GM12875 (cell line): Measurements from ENCODE around the gene CYBA.

Experiments used
- H3K4me3 ChIP-seq: one replicate; pipeline ENCODE4 v1.5.1; 2011; ENCODE audit warnings: low read depth, low read length, control low read depth
- TF ChIP-seq, protein P1 (sequence below): IDR thresholded peaks from 2 replicates; pipeline ENCODE4 v1.5.1; 2011; ENCODE audit warnings: low read depth, mild to moderate bottlenecking, control low read depth, inconsistent platforms, low read length, moderate library complexity, borderline replicate concordance; ENCODE audit not compliant: insufficient read depth

Gene CYBA

GRCh38 chr16:88696441-88696840, 45.6 kb upstream of the CYBA start:
- TF ChIP-seq, protein P1, sequence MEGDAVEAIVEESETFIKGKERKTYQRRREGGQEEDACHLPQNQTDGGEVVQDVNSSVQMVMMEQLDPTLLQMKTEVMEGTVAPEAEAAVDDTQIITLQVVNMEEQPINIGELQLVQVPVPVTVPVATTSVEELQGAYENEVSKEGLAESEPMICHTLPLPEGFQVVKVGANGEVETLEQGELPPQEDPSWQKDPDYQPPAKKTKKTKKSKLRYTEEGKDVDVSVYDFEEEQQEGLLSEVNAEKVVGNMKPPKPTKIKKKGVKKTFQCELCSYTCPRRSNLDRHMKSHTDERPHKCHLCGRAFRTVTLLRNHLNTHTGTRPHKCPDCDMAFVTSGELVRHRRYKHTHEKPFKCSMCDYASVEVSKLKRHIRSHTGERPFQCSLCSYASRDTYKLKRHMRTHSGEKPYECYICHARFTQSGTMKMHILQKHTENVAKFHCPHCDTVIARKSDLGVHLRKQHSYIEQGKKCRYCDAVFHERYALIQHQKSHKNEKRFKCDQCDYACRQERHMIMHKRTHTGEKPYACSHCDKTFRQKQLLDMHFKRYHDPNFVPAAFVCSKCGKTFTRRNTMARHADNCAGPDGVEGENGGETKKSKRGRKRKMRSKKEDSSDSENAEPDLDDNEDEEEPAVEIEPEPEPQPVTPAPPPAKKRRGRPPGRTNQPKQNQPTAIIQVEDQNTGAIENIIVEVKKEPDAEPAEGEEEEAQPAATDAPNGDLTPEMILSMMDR = no peak
- no peak overlapping the region for H3K4me3 ChIP-seq

DNA sequence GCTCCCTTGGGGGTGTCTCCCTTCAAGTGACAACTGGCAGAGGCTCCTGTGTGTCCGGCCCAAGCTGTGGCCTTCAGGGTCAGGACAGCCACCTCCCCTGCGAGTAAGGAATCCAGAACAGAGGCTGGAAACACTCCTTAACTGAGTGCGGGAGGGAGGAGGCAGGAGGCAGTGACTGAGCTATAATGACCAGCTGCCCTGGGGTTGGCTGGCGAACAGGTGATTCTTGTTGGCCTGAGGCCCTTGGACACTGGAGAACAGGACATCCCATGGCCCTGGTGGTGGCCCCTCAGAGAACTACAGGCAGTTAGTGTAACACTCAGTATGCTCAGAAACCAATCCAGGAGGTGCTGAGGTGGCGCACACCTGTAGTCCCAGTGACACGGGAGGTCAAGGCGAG, 44.9 kb upstream of the CYBA start:
- no peak overlapping the region for H3K4me3 ChIP-seq

DNA sequence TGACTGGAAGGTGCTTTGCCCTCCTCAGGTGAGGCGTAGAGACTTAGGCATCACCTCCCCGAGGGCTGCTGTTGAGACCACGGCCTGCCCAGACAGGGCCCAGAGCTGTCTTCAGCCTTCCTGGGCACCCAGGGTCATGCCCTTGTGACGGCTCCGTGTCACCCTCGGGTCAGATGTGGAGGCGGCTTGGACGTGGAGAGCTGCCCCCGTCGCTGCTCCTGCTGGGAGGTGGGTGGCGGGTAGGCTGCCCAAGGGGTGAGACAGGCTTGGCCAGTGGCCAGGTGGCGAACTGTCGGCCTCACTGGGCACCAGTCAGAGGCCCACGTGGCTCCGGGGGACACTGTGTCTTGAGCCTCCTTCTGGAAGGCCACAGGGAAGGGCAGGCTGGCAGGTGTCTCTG, 44.4 kb upstream of the CYBA start:
- no peak overlapping the region for H3K4me3 ChIP-seq
- TF ChIP-seq, protein P1 = no peak

More for the DNA sequence above, 44.9 kb upstream of the CYBA start:
- TF ChIP-seq, protein P1 = no peak

DNA sequence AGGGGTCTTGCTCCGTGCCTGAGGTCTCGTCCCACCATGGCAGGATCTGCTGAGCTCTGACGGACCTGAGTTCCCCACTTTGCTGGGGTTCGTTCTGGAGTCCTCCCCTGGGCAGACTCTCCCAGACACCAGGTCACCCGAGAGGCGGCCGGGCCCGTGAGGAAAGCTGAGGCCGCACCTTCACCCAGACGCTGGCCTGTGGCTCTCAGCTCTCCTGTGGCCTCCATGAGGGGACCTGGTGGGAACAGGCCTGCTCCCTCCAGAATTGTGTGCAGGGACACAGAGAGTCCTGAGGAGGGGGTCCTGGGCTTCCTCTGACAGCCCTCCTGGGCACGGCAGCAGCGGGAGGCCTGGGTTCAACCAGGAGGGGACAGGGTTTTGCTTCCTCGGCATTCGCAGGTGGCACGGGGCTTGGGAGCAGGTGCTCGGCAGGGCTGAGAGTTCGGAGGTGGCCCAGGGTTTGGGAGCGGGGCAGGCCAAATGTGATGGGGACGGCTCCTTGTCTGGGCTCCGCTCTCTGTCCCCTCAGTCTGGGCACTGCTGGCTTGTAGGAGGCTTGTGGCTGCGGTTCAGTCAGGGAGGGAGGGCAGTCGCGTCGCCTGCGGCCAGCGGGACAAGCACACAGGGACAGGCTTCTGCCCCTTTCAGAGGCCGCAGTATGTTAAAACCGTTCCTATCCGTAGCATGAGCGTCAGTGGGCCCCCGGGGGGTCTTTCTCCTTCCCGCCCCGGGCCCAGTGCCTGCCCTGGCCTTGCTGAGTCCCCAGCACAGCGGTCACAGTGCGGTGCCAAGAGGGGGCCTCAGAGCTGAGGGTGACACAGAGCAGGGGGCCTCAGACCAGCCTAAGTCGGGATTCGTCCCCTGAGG, 43.6 kb upstream of the CYBA start:
- TF ChIP-seq, protein P1 = no peak
- no peak overlapping the region for H3K4me3 ChIP-seq

- TF ChIP-seq, protein P1 = no peak
Measured at GRCh38 chr16:88693420-88694177, 42.7 kb upstream of the CYBA start.

DNA sequence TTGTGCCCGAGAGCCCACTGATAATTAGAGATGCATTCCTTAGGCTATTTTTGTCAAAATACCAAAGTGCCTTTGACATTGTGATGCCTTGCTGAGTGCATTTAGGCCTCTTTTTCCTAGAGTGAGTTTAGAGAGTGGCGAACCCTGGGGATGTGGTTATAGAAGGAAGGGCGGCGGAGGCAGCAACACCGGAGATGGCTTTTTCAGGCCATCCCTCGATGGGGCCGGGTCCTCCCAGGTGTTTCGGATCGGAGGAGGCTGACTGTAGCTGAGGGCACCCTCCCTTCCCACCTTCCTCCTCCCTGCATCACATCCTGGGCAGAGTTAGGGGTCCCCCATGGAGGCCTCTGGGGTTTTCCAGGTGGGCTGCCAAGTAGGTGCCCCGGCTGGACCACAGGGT, 42.0 kb upstream of the CYBA start:
- TF ChIP-seq, protein P1 = no peak
- H3K4me3 ChIP-seq = no peak overlapping the region

More at GRCh38 chr16:88693420-88694177, 42.7 kb upstream of the CYBA start:
- no peak overlapping the region for H3K4me3 ChIP-seq

DNA sequence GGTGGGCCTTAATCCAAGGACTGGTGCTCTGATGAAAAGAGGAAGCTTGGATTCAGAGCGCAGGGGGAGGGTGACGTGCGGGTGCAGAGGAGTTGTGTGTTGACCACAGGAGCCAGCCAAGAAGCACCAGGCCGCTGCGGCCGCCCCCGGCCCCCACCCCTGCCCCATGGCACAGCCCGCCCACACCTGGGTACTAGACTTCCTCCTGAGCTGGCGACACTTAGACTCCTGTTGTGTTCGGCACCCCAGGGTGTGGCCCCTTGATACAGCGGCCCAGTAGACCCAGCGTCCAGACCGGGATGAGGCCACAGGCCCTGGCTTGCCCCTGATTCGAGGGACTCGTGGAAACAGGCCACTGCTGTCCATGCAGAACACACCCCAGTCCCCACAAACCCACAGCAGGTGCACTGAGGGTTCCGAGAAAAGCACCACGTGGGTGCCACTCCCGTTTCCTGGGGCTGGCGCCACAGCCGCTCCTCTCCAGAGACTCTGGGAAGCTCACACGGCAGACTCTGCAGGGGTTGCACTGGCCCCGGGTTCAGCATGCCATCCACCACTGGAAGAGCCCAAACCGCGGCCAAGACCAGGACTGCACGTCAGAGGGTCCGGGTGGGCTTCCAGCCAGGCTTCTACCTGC, 41.2 kb upstream of the CYBA start:
- no peak overlapping the region for H3K4me3 ChIP-seq
- TF ChIP-seq, protein P1 = no peak
